HepG2 (cell line): ENCODE measurements around the gene ERLIN1. TPM values are rescaled to one million over a fixed set of nuclear protein-coding genes. Genes with fewer than 3 reads are reported as not detected.

Experiments used
- ATAC-seq: fragments of 200-7000 bp; cut with Tn5 transposase; 3 replicates; pipeline ENCODE4 v1.9.1; 2020; ENCODE audit warnings: mild to moderate bottlenecking, moderate library complexity
- BruUV-seq: library from RNA; stranded (reverse); fragments of 400-500 nt; replicated peaks from 2 replicates; lab custom pipeline; 2021; lab: Mats Ljungman, UMichigan
- CTCF ChIA-PET: fragments of 300-600 bp; formaldehyde crosslinking; extraction: SDS; loops from one replicate; lab custom pipeline; 2021; ENCODE audit warnings: low total read pairs, inconsistent platforms, low intra/inter-chr PET ratio; lab: Yijun Ruan, JAX
- POLR2A ChIA-PET: fragments of 350-600 bp; sonication (Branson Sonifier 250); formaldehyde crosslinking; loops from one replicate; lab custom pipeline; 2020; ENCODE audit warnings: antibody characterized with exemption, inconsistent platforms; lab: Yijun Ruan, JAX
- DNase-seq: peaks from one replicate; pipeline ENCODE4 v3.0.0-alpha.2; 2015; ENCODE audit warnings: low spot score
- FAIRE-seq: peaks from 3 replicates; lab custom pipeline; 2011; peaks lifted over from hg19 to GRCh38; lab: Jason Lieb, UNC
- H2AFZ ChIP-seq: one replicate; pipeline ENCODE4 v1.6.1; 2011; ENCODE audit warnings: low read length, inconsistent platforms
- H3K27ac ChIP-seq: fragments of 300-600 bp; 3 replicates; pipeline ENCODE4 v1.8.0; 2011; ENCODE audit warnings: mixed run types, mild to moderate bottlenecking, mixed read lengths, low read length, inconsistent platforms; ENCODE audit not compliant: insufficient read depth; ENCODE audit errors: extremely low read length
- H3K27me3 ChIP-seq, 2 experiments: fragments of 200-600 bp in 1 of 2; 2 replicates in 1 of 2; 3 replicates in 1 of 2; pipeline versions ENCODE4 v1.6.0 to v1.8.0; 2011; ENCODE audit warnings: low read length in 2 of 2, mild to moderate bottlenecking in 2 of 2, moderate library complexity in 2 of 2, inconsistent platforms in 1 of 2; ENCODE audit not compliant: insufficient read depth in 2 of 2, control insufficient read depth in 1 of 2
- H3K36me3 ChIP-seq, 2 experiments: fragments of 200-600 bp in 1 of 2; replicated peaks in 1 of 2; 2 replicates in 1 of 2; 3 replicates in 1 of 2; pipeline versions ENCODE4 v1.5.1 to v1.8.0; 2011; ENCODE audit warnings: low read length in 2 of 2, inconsistent platforms in 1 of 2; ENCODE audit not compliant: insufficient read depth in 2 of 2, control insufficient read depth in 1 of 2
- H3K4me1 ChIP-seq: 2 replicates; pipeline ENCODE4 v1.5.1; 2012; ENCODE audit warnings: low read length, inconsistent platforms; ENCODE audit not compliant: insufficient read depth
- H3K4me2 ChIP-seq: 2 replicates; pipeline ENCODE4 v1.6.0; 2011; ENCODE audit warnings: low read depth, low read length, inconsistent platforms
- H3K4me3 ChIP-seq, 3 experiments: fragments of 200-600 bp in 1 of 3; sonication (generic), shearing (Covaris generic) in 1 of 3; replicated peaks in 1 of 3; 2 replicates each; pipeline ENCODE4 v1.5.1; 2011 to 2016; ENCODE audit warnings: low read length in 3 of 3, inconsistent platforms in 2 of 3, low read depth in 2 of 3, mild to moderate bottlenecking in 2 of 3, control low read depth in 1 of 3, mixed read lengths in 1 of 3; ENCODE audit not compliant: insufficient read depth in 1 of 3
- H3K79me2 ChIP-seq: one replicate; pipeline ENCODE4 v1.6.1; 2011; ENCODE audit warnings: low read length, inconsistent platforms; ENCODE audit not compliant: insufficient read depth
- H3K9ac ChIP-seq: 2 replicates; pipeline ENCODE4 v1.6.0; 2011; ENCODE audit warnings: mild to moderate bottlenecking, low read depth, low read length, inconsistent platforms; ENCODE audit not compliant: insufficient read depth
- H3K9me3 ChIP-seq: 2 replicates; pipeline ENCODE4 v1.5.1; 2012; ENCODE audit warnings: mild to moderate bottlenecking, low read length
- H4K20me1 ChIP-seq: 2 replicates; pipeline ENCODE4 v1.6.0; 2011; ENCODE audit warnings: inconsistent platforms, mild to moderate bottlenecking, low read length, moderate library complexity; ENCODE audit not compliant: insufficient read depth
- AKAP8 ChIP-seq: sonication (generic); formaldehyde crosslinking; IDR thresholded peaks from 2 replicates; pipeline ENCODE4 v1.5.1; 2020; ENCODE audit warnings: mild to moderate bottlenecking, missing genetic modification reagents
- CHD4 ChIP-seq: fragments of 200-600 bp; sonication (generic); IDR thresholded peaks from 2 replicates; pipeline ENCODE4 v1.7.0; 2017; ENCODE audit warnings: mild to moderate bottlenecking, low read length, borderline replicate concordance
- HDAC1 ChIP-seq: sonication (generic); formaldehyde crosslinking; IDR thresholded peaks from 2 replicates; pipeline ENCODE4 v1.5.1; 2020; ENCODE audit warnings: mild to moderate bottlenecking, missing genetic modification reagents
- HDAC2 ChIP-seq: sonication (generic); formaldehyde crosslinking; IDR thresholded peaks from 2 replicates; pipeline ENCODE4 v1.4.0; 2020; ENCODE audit warnings: missing genetic modification reagents
- MATR3 ChIP-seq: sonication (generic); formaldehyde crosslinking; IDR thresholded peaks from 2 replicates; pipeline ENCODE4 v1.4.0; 2020; ENCODE audit warnings: missing genetic modification reagents
- MYC ChIP-seq: sonication (generic); formaldehyde crosslinking; IDR thresholded peaks from 2 replicates; pipeline ENCODE4 v1.9.0; 2021; ENCODE audit warnings: missing genetic modification reagents, borderline replicate concordance
- SALL1 ChIP-seq: sonication (generic); formaldehyde crosslinking; IDR thresholded peaks from 2 replicates; pipeline ENCODE4 v1.8.0; 2022; ENCODE audit warnings: mild to moderate bottlenecking, missing genetic modification reagents
- U2AF1 ChIP-seq: fragments of 200-400 bp; formaldehyde crosslinking; optimal IDR thresholded peaks from 2 replicates; pipeline ENCODE3; 2017; ENCODE audit warnings: mild to moderate bottlenecking, low read depth, low read length
- ZBTB25 ChIP-seq: IDR thresholded peaks from 2 replicates; pipeline ENCODE4 v1.6.1; 2018; ENCODE audit warnings: missing genetic modification reagents
- ZKSCAN1 ChIP-seq: fragments of 150-350 bp; IDR thresholded peaks from 2 replicates; pipeline ENCODE4 v1.6.1; 2014; ENCODE audit warnings: low read length
- ZNF224 ChIP-seq: sonication (generic); formaldehyde crosslinking; IDR thresholded peaks from 2 replicates; pipeline ENCODE4 v1.5.0; 2020; ENCODE audit warnings: mild to moderate bottlenecking, missing genetic modification reagents
- ZNF34 ChIP-seq: sonication (generic); formaldehyde crosslinking; IDR thresholded peaks from 2 replicates; pipeline ENCODE4 v1.4.0; 2020; ENCODE audit warnings: mild to moderate bottlenecking, missing genetic modification reagents, borderline replicate concordance
- ZNF549 ChIP-seq: sonication (generic); formaldehyde crosslinking; IDR thresholded peaks from 2 replicates; pipeline ENCODE4 v1.5.0; 2020; ENCODE audit warnings: missing genetic modification reagents
- ZNF629 ChIP-seq: sonication (generic); formaldehyde crosslinking; conservative IDR thresholded peaks from 2 replicates; pipeline ENCODE4 v1.5.0; 2020; ENCODE audit warnings: missing genetic modification reagents
- ZNF792 ChIP-seq: IDR thresholded peaks from 2 replicates; pipeline ENCODE4 v1.6.1; 2016
- WGBS: methylation state at CpG from one replicate; pipeline ENCODE4 v1.1.6; 2017; ENCODE audit warnings: low lambda C conversion rate; 5-methylcytosine and 5-hydroxymethylcytosine counted together
- in situ Hi-C: cut with HindIII; loops from 2 replicates; pipeline ENCODE4 v1.10.0; 2017; ENCODE audit warnings: low pct_unique_long_range_greater_than_20kb; ENCODE audit not compliant: extremely low pct_ligation_motif_present
- intact Hi-C: fragments of 100-400 bp; cut with micrococcal nuclease; formaldehyde crosslinking; loops from one replicate; pipeline ENCODE4 v1.10.0; 2022; ENCODE audit not compliant: unreplicated experiment
- polyA plus RNA-seq, 8 experiments: library from polyadenylated mRNA; depleted of rRNA in 3 of 8; stranded (reverse) in 7 of 8; unstranded in 1 of 8; fragments of >200 nt; fragmentation: Illumina TruSeq in 4 of 8; extraction: Trizol in 4 of 8; gene quantifications; 2 replicates each; pipeline versions ENCODE4 v1.2.1 to v1.2.3, GENCODE V29; 2011 to 2016; ENCODE audit warnings: low read depth in 4 of 8, missing spikeins in 1 of 8, mixed read lengths in 1 of 8; ENCODE audit not compliant: insufficient read depth in 1 of 8
- total RNA-seq, 5 experiments: library from RNA; depleted of rRNA; stranded (reverse); fragments of >200 nt; fragmentation: Illumina TruSeq; extraction: Trizol; gene quantifications; 2 replicates each; pipeline ENCODE4 v1.2.3, GENCODE V29; 2016; ENCODE audit warnings: low read depth in 1 of 5
- TF ChIP-seq, protein P1 (sequence below): sonication (generic); formaldehyde crosslinking; conservative IDR thresholded peaks from 2 replicates; pipeline ENCODE4 v1.8.0; 2022; ENCODE audit warnings: missing genetic modification reagents
- TF ChIP-seq, protein P2 (sequence below): IDR thresholded peaks from 2 replicates; pipeline ENCODE4 v1.6.1; 2016
- TF ChIP-seq, protein P3 (sequence below): sonication (generic); formaldehyde crosslinking; IDR thresholded peaks from 2 replicates; pipeline ENCODE4 v1.9.0; 2022; ENCODE audit warnings: low read depth, missing genetic modification reagents

Gene ERLIN1
- total and polyA plus RNA-seq, 2 of the 13 experiments (the other 11 are each of a cell fraction or from before 2014, with no cell fraction given): 56.8 to 69.3 TPM

DNA sequence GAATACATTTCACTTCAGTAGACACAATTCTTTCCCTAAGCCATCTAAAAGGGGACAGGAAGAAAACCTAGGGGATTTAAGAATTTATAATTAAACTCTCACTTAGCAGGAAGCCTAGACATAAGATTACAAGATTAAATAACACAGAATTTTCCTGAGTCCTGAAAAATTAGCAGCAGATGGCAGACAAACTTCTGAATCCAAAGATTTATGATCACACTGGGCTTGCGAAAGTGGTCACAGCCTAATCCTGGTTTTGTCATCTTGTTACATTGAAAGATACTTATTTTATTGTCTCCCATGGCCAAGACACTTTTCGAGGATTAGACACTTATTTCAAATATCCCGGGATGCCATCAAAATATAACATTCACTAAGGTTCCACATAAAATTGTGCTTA, 2.9 kb downstream of the ERLIN1 start:
- Histone ChIP-seq H3K9ac (no peak overlapping the region; the same call in 1 of the 2 replicates), H3K4me2 (peak overlapping the region; percentile 84; the same call in 1 of the 2 replicates), H3K27ac (peak overlapping the region; percentile 81), H4K20me1 (no peaks in the 10 kb centered on the region; the same call in 1 of the 2 replicates), H3K36me3 (peaks cover 0 to 18% of the 10 kb centered on the region in 2 experiments; a peak in 3 of 5 replicates), H2AFZ (no peak overlapping the region), H3K27me3 (no peaks in the 10 kb centered on the region; a peak in 1 of 5 replicates), H3K4me1 (peaks cover 65% of the 10 kb centered on the region), H3K79me2 (peaks cover 59% of the 10 kb centered on the region), H3K4me3 (peak overlapping the region in 1 of 3 experiments; percentile 72; a peak in 2 of 6 replicates), H3K9me3 (no peaks in the 10 kb centered on the region)
- ATAC-seq (no peak), DNase-seq (no peak), FAIRE-seq (no peak)
- in situ Hi-C loops (no loop called here), intact Hi-C loops (no loop called here)
- ChIA-PET CTCF (no interaction called here), POLR2A (interaction anchor here (0.6 kb wide), 1 partner anchor 76 kb away, joined by 3 read pairs; no protein-coding TSS in a partner anchor)
- 89% methylated on average over 3 of the region's 3 CpGs for WGBS
- BruUV-seq: no TSS peak
- TF ChIP-seq ZNF629 (CRISPR knock-in tag) (no peak), SALL1 (CRISPR knock-in tag) (no peak), U2AF1 (no peak), ZKSCAN1 (no peak), HDAC1 (CRISPR knock-in tag) (no peak), ZNF549 (CRISPR knock-in tag) (no peak), CHD4 (no peak), MATR3 (CRISPR knock-in tag) (no peak), HDAC2 (CRISPR knock-in tag) (no peak), ZNF34 (no peak), ZNF792 (CRISPR knock-in tag) (no peak), ZNF224 (CRISPR knock-in tag) (no peak), MYC (CRISPR knock-in tag) (no peak), AKAP8 (no peak), ZBTB25 (CRISPR knock-in tag) (no peak)
- TF ChIP-seq, protein P1, sequence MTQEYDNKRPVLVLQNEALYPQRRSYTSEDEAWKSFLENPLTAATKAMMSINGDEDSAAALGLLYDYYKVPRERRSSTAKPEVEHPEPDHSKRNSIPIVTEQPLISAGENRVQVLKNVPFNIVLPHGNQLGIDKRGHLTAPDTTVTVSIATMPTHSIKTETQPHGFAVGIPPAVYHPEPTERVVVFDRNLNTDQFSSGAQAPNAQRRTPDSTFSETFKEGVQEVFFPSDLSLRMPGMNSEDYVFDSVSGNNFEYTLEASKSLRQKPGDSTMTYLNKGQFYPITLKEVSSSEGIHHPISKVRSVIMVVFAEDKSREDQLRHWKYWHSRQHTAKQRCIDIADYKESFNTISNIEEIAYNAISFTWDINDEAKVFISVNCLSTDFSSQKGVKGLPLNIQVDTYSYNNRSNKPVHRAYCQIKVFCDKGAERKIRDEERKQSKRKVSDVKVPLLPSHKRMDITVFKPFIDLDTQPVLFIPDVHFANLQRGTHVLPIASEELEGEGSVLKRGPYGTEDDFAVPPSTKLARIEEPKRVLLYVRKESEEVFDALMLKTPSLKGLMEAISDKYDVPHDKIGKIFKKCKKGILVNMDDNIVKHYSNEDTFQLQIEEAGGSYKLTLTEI (CRISPR knock-in tag): no peak
- TF ChIP-seq, protein P2, sequence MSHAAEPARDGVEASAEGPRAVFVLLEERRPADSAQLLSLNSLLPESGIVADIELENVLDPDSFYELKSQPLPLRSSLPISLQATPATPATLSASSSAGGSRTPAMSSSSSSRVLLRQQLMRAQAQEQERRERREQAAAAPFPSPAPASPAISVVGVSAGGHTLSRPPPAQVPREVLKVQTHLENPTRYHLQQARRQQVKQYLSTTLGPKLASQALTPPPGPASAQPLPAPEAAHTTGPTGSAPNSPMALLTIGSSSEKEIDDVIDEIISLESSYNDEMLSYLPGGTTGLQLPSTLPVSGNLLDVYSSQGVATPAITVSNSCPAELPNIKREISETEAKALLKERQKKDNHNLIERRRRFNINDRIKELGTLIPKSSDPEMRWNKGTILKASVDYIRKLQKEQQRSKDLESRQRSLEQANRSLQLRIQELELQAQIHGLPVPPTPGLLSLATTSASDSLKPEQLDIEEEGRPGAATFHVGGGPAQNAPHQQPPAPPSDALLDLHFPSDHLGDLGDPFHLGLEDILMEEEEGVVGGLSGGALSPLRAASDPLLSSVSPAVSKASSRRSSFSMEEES (CRISPR knock-in tag): no peak
- TF ChIP-seq, protein P3, sequence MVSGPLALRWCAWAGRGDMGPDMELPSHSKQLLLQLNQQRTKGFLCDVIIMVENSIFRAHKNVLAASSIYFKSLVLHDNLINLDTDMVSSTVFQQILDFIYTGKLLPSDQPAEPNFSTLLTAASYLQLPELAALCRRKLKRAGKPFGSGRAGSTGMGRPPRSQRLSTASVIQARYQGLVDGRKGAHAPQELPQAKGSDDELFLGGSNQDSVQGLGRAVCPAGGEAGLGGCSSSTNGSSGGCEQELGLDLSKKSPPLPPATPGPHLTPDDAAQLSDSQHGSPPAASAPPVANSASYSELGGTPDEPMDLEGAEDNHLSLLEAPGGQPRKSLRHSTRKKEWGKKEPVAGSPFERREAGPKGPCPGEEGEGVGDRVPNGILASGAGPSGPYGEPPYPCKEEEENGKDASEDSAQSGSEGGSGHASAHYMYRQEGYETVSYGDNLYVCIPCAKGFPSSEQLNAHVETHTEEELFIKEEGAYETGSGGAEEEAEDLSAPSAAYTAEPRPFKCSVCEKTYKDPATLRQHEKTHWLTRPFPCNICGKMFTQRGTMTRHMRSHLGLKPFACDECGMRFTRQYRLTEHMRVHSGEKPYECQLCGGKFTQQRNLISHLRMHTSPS (CRISPR knock-in tag): no peak
